ENCODE data around the gene GALNT16. TPM values are rescaled to one million over a fixed set of nuclear protein-coding genes. Genes with fewer than 3 reads are reported as not detected.

GALNT16 gene
- total RNA-seq, 2 experiments from 2014 or later: 0.09 TPM; not detected in 1

GRCh38 chr14:69324341-69324931, 64.5 kb downstream of the GALNT16 start:
- POLR2A ChIA-PET: interaction anchor here (0.5 kb wide), 1 partner anchor 112 kb away, joined by 3 read pairs; no protein-coding TSS in a partner anchor
- no TSS peak for BruUV-seq (replicated peaks)
- Histone ChIP-seq H3K27ac (ENCODE audit: low read depth, low read length, poor library complexity, severe bottlenecking) (no peak overlapping the region), H3K36me3 (ENCODE audit: insufficient read depth, low read length) (no peaks in the 10 kb centered on the region), H3K4me3 (ENCODE audit: low read depth, low read length, poor library complexity, severe bottlenecking) (no peak overlapping the region), H3K4me2 (ENCODE audit: low read length) (no peak overlapping the region), H2AFZ (ENCODE audit: low read length) (no peak overlapping the region), H3K4me1 (ENCODE audit: insufficient read depth, low read length, poor library complexity, severe bottlenecking) (no peaks in the 10 kb centered on the region), H3K9me2 (ENCODE audit: insufficient read depth, low read length) (no peaks in the 10 kb centered on the region), H3K9me3 (ENCODE audit: low read length) (no peaks in the 10 kb centered on the region), H4K20me1 (ENCODE audit: insufficient read depth, low read length) (no peaks in the 10 kb centered on the region), H3K79me2 (ENCODE audit: insufficient read depth, low read depth, low read length) (no peaks in the 10 kb centered on the region)
- DNase-seq (ENCODE audit: low spot score): no peak
- intact Hi-C loops (cut with micrococcal nuclease; ENCODE audit: unreplicated experiment): no loop called here
- TF ChIP-seq EZH2phosphoT487 (IDR thresholded peaks at IDR 0.05; ENCODE audit: borderline replicate concordance, low read depth, low read length) (no peak), CTCF (conservative IDR thresholded peaks at IDR 0.05; ENCODE audit: low read length) (no peak)
- CTCF ChIA-PET (ENCODE audit: unreplicated experiment): no interaction called here

GRCh38 chr14:69325086-69325485, 65.1 kb downstream of the GALNT16 start:
- Histone ChIP-seq H3K9me3 (ENCODE audit: low read length) (no peaks in the 10 kb centered on the region), H3K4me3 (ENCODE audit: low read depth, low read length, poor library complexity, severe bottlenecking) (no peak overlapping the region), H3K27ac (ENCODE audit: low read depth, low read length, poor library complexity, severe bottlenecking) (no peak overlapping the region), H3K4me1 (ENCODE audit: insufficient read depth, low read length, poor library complexity, severe bottlenecking) (no peaks in the 10 kb centered on the region), H4K20me1 (ENCODE audit: insufficient read depth, low read length) (no peaks in the 10 kb centered on the region), H2AFZ (ENCODE audit: low read length) (no peak overlapping the region), H3K79me2 (ENCODE audit: insufficient read depth, low read depth, low read length) (no peaks in the 10 kb centered on the region), H3K4me2 (ENCODE audit: low read length) (no peak overlapping the region), H3K9me2 (ENCODE audit: insufficient read depth, low read length) (no peaks in the 10 kb centered on the region), H3K36me3 (ENCODE audit: insufficient read depth, low read length) (no peaks in the 10 kb centered on the region)
- TF ChIP-seq EZH2phosphoT487 (IDR thresholded peaks at IDR 0.05; ENCODE audit: borderline replicate concordance, low read depth, low read length) (no peak), CTCF (conservative IDR thresholded peaks at IDR 0.05; ENCODE audit: low read length) (no peak)
- no TSS peak for BruUV-seq (replicated peaks)
- POLR2A ChIA-PET: no interaction called here
- CTCF ChIA-PET (ENCODE audit: unreplicated experiment): no interaction called here
- no peak for DNase-seq (ENCODE audit: low spot score)
- intact Hi-C loops (cut with micrococcal nuclease; ENCODE audit: unreplicated experiment): no loop called here

- TF ChIP-seq CTCF (conservative IDR thresholded peaks at IDR 0.05; ENCODE audit: low read length) (peak; percentile 37; the same call in 1 of the 2 replicates), EZH2phosphoT487 (IDR thresholded peaks at IDR 0.05; ENCODE audit: borderline replicate concordance, low read depth, low read length) (no peak)
- H3K4me3 ChIP-seq (ENCODE audit: low read depth, low read length, poor library complexity, severe bottlenecking): no peak overlapping the region
- H3K36me3 ChIP-seq (ENCODE audit: insufficient read depth, low read length): no peaks in the 10 kb centered on the region
- no peak for DNase-seq (ENCODE audit: low spot score)
- H3K79me2 ChIP-seq (ENCODE audit: insufficient read depth, low read depth, low read length): no peaks in the 10 kb centered on the region
- no peaks in the 10 kb centered on the region for H3K9me2 ChIP-seq (ENCODE audit: insufficient read depth, low read length)
- BruUV-seq (replicated peaks): no TSS peak
- no peaks in the 10 kb centered on the region for H3K9me3 ChIP-seq (ENCODE audit: low read length)
- intact Hi-C loops (cut with micrococcal nuclease; ENCODE audit: unreplicated experiment): no loop called here
- no peaks in the 10 kb centered on the region for H4K20me1 ChIP-seq (ENCODE audit: insufficient read depth, low read length)
- H3K4me2 ChIP-seq (ENCODE audit: low read length): no peak overlapping the region
- CTCF ChIA-PET (ENCODE audit: unreplicated experiment): no interaction called here
- POLR2A ChIA-PET: no interaction called here
- no peak overlapping the region for H2AFZ ChIP-seq (ENCODE audit: low read length)
- H3K4me1 ChIP-seq (ENCODE audit: insufficient read depth, low read length, poor library complexity, severe bottlenecking): no peaks in the 10 kb centered on the region
- H3K27ac ChIP-seq (ENCODE audit: low read depth, low read length, poor library complexity, severe bottlenecking): no peak overlapping the region
Measured at GRCh38 chr14:69325646-69326265, 65.8 kb downstream of the GALNT16 start.

All from OCI-LY7 (cell line).